ENCODE data around the gene PMP22.

GRCh38 chr17:15232517-15232915, 32.6 kb downstream of the PMP22 start:
- TF ChIP-seq FOXK2 (IDR thresholded peaks at IDR 0.05): no peak
- no peak for TF ChIP-seq SP1 (IDR thresholded peaks at IDR 0.05)
- TF ChIP-seq FOXA1 (IDR thresholded peaks at IDR 0.05): no peak
- no peak for TF ChIP-seq PKNOX1 (IDR thresholded peaks at IDR 0.05)
- TF ChIP-seq TARDBP (IDR thresholded peaks at IDR 0.05): no peak
- no peak for TF ChIP-seq BHLHE40 (IDR thresholded peaks at IDR 0.05; ENCODE audit: borderline replicate concordance)
- TF ChIP-seq SUZ12 (IDR thresholded peaks at IDR 0.05): no peak
- no peak for TF ChIP-seq ELF4 (IDR thresholded peaks at IDR 0.05)
- TF ChIP-seq ARNT (IDR thresholded peaks at IDR 0.05): no peak

Measured in HEK293T (cell line).